ENCODE results near the gene CKLF.

Gene CKLF

GRCh38 chr16:66554021-66554420, 1.6 kb downstream of the CKLF start:
- TF ChIP-seq CTCF (IDR thresholded peaks at IDR 0.05; ENCODE audit: insufficient read depth, low read depth, low read length, missing control alignments): no peak
- DNase-seq (ENCODE audit: low read depth): no peak
- H3K4me3 ChIP-seq (ENCODE audit: low read length): no peak overlapping the region

GRCh38 chr16:66554495-66554894, 2.1 kb downstream of the CKLF start:
- no peak overlapping the region for H3K4me3 ChIP-seq (ENCODE audit: low read length)
- no peak for DNase-seq (ENCODE audit: low read depth)
- TF ChIP-seq CTCF (IDR thresholded peaks at IDR 0.05; ENCODE audit: insufficient read depth, low read depth, low read length, missing control alignments): no peak

GRCh38 chr16:66560107-66560506, 7.7 kb downstream of the CKLF start:
- H3K4me3 ChIP-seq (ENCODE audit: low read length): no peak overlapping the region
- no peak for DNase-seq (ENCODE audit: low read depth)
- TF ChIP-seq CTCF (IDR thresholded peaks at IDR 0.05; ENCODE audit: insufficient read depth, low read depth, low read length, missing control alignments): no peak

- TF ChIP-seq CTCF (IDR thresholded peaks at IDR 0.05; ENCODE audit: insufficient read depth, low read depth, low read length, missing control alignments): no peak
- DNase-seq (ENCODE audit: low read depth): no peak
- no peak overlapping the region for H3K4me3 ChIP-seq (ENCODE audit: low read length)
Observed at GRCh38 chr16:66561381-66562080, 9.2 kb downstream of the CKLF start.

- peak; percentile 20 for DNase-seq (ENCODE audit: low read depth)
- H3K4me3 ChIP-seq (ENCODE audit: low read length): no peak overlapping the region
- TF ChIP-seq CTCF (IDR thresholded peaks at IDR 0.05; ENCODE audit: insufficient read depth, low read depth, low read length, missing control alignments): peak; percentile 10
Observed at GRCh38 chr16:66562409-66562808, 10.0 kb downstream of the CKLF start.

- H3K4me3 ChIP-seq (ENCODE audit: low read length): no peak overlapping the region
- DNase-seq (ENCODE audit: low read depth): no peak
- TF ChIP-seq CTCF (IDR thresholded peaks at IDR 0.05; ENCODE audit: insufficient read depth, low read depth, low read length, missing control alignments): no peak
Observed at GRCh38 chr16:66562986-66563385, 10.6 kb downstream of the CKLF start.

All from epithelial cell of esophagus (primary cell).